Measurements from ENCODE around the gene OR6S1.
"Not testable (repeated sequence)": the region's sequence is repeated elsewhere in the genome, so short reads cannot be mapped to it uniquely, and the experiment has no call there.

OR6S1 gene

DNA sequence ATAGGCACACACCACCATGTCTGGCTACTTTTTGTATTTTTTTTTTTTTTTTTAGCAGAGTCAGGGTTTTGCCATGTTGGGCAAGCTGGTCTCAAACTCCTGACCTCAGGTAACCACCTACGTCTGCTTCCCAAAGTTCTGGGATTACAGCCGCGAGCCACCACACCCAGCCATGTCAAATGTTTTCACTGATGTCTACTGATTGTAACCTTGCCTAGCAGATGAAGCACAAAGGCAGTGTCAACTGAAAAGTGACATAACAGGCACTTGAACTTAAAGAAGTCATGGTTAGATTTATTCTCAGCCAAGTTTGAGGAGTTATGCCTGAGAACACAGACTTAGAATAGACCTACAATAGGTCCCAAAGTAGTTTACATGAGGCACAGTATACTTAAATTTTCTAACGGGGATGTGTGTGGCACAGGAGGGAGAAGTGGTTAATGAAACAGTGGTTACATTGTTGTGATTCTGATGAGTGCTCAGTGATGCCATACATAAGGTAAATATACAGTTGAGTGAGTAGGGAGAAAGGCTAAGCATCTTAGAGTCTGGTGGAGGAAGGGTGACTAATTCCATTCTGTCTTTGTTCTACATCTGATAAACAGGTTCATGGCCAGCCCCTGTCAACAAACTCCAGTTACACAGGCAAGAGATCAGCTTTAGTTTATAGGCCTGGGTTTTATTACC is 30.2 kb upstream of the OR6S1 start:
- DNase-seq (ENCODE audit: low read depth): no peak

DNA sequence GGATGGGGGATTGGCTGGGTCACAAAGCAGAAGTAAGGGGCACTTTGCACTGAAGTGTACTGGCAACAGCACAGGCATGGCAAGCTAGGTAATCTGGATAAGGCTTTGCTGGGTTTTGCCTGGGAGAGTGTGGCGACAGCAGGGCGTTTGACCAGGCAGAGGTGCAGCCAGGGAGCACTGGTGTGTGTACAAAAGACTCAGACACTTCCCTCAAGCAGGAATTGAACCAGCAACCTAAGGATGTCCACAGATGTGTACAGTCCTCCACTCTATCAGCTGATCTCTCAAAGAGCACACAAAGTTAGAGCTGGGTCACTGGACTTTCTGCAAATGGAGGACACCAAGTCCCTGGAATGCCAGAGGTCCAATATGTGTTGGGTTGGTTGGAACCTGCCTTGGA is 27.5 kb upstream of the OR6S1 start:
- no peak for DNase-seq (ENCODE audit: low read depth)

DNA sequence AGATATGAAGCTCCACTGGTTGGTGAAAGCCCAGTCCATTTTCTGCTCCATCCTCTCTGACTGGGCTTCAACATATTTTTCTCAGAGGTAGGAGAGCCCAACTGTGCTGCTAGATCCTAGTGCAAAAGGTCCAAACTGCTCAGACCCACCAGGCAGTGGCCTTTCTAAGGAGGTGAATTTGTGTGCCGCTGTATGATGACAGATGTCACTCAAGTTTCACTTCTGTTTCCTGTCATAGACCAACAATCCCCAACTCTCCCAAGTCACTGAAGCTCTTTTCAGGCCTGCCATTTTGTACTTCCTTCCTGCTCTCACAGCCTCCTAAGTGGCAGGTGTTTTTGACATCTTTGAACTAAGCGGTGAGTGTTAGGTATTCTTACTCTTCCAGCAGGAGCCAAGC is 26.5 kb upstream of the OR6S1 start:
- DNase-seq (ENCODE audit: low read depth): no peak

DNA sequence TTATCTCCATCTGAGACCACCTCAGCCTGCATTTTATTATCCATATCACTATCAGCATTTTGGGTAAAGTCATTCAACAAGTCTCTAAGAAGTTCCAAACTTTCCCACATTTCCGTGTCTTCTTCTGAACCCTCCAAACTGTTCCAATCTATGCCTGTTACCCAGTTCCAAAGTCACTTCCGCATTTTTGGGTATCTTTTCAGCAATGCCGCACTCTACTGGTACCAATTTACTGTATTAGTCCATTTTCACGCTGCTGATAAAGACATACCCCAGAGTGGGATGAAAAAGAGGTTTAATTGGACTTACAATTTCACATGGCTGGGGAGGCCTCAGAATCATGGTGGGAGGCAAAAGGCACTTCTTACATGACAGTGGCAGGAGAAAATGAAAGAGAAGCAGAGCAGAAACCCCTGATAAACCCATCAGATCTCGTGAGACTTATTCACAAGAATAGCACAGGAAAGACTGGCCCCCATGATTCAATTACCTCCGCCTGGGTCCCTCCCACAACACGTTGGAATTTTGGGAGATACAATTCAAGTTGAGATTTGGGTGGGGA is 25.0 kb upstream of the OR6S1 start:
- DNase-seq (ENCODE audit: low read depth): not testable (repeated sequence)

DNA sequence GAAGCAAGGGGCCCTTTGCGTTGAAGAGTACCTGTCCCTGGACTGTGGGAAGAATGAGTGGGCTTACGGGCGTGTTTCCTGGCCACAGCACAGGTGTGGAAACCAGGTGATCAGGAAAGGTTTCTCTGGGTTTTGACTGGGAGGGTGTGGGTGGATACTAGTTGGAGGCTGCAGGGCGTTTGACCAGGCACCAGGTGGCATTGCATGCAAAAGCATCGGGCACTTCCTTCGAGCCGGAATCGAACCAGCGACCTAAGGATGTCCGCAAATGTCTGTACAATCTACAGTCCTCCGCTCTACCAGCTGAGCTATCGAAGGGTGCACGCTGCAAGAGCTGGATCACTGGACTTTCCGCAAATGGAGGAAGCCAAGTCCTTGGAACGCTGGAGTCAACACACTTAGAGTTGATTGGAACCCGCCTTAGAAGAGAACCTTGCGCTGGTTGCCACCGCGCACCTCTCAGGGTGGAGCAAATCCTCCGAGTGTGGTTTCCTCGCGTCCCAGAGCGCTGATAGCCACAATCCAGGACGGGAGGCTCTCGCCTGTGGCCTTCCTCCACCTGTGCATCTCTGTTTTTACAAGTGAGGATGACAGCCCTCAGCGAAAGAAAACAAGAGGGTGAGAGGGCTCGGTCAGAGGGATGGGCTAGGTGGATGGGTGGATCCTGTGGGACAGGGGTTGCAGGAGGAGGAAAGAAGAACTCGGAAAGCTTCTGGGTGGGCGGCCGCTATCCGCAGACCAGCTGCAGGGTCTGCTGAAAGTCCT is 21.7 kb upstream of the OR6S1 start:
- peak; percentile 79 for DNase-seq (ENCODE audit: low read depth)

DNA sequence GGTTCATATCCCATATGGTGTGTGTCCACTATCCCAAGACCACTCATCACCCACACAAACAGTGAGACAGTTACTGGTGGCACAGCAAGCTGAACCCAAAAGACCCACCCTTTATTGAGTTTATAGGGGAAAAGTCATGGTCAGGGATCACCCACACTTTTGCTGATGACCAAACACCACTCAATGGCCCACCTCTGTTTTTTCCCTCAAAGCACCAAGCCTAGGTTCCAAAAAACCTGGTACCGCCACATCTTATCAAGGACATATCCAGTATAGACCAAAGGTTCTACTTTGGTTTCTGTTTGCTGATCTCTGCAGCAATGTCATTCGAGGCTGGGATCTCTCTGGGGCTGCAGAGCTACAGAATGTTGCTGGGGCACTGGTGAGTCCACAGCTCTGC is 19.7 kb upstream of the OR6S1 start:
- no peak for DNase-seq (ENCODE audit: low read depth)

DNA sequence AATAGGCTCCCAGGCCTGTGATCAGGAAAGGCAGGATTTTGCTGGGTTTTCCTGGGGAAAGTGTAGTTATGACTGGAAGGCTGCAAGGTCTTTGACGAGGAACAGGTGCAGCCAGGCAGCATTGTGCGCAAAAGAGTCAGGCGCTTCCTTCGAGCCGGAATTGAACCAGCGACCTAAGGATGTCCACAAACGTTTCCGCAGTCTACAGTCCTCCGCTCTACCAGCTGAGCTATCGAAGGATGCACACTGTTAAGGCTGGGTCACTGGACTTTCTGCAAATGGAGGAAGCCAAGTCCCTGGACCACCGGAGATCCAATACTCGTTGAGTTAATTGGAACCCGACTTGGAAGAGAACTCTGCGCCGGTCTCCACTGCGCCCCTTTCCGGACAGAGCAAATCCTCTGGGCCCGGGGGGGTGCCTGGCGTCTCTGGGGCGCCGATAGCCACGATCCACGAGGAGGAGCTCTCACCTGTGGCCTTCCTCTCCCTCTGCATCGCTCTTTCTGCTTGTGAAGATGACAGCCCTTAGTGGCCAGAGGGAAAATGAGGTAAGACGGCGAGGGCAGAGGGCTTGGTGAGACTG is 18.4 kb upstream of the OR6S1 start:
- no peak for DNase-seq (ENCODE audit: low read depth)

DNA sequence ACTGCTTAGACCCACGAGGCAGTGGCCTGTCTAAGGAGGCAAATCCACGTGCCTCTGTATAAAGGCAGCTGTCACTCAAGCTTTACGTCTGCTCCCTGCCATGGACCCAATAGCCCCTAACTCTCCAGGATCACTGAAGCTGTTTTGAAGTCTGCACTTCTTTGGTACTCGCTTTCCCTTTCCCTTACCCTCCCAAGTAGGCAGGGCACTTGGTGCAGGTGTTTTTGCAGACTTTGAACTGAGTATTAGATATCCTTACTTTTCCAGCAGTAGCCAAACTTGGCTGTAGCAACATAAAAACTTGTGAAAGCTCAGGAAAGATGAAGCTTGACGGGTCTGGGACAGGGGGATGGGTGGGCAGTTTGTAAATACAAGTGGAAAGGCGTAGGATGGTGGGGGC is 17.8 kb upstream of the OR6S1 start:
- DNase-seq (ENCODE audit: low read depth): no peak

DNA sequence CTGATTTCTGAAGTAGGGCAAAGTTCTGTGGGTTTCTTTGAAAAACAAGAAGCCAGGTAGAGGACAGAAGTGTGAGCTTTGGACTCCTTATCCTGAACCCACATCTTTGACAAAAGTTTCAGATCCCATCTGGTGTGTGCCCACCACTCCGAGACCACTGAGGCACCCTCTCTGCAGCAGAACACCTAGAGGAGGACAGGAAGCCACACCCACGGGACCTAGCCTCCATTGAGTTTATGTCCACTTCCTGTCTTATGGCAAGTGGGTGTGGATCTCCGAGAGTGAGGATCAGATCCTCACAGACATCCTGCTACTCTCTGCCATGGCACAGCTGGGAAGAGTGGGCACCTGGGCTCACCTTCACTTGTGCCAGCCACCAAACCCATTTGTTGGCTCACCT is 16.8 kb upstream of the OR6S1 start:
- DNase-seq (ENCODE audit: low read depth): no peak

DNA sequence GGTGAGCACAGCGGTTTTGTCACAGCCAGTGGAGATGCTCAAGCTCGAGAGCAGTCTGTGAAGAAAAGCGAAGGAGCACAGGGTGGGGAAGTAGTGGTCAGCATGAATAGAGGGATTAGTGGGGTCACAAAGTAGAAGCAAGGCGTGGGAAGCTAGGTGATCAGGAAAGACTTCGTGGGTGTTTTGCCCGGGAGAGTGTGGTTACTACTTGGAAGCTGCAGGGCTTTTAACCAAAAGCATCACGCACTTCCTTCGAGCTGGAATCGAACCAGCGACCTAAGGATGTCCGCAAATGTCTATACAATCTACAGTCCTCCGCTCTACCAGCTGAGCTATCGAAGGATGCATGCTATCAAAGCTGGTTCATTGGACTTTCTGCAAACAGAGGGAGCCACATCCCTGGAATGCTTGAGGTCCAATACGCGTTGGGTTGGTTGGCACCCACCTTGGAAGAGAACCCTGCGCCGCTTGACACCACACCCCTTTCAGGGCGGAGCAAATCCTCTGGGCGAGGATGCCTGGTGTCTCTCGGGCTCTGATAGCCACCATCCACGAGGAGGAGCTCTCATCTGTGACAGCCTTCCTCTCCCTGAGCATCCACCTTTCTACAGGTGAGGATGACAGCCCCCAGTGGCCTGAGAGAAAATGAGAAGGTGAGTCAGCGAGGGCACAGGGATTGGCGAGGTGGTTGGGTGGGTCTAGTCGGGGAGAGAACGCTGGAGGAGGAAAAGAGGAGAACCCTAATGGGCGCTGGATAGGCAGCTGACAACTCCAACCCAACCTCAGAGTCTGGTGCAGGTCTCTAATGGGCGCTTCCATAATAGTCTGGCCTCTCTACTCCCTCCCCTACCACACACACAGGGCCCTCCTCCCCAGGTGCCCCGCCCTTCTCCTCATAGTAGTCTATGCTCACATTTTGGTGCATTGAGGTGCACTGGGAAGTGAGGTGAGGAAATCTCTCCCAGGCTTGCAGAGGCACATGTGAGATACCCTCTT is 16.0 kb upstream of the OR6S1 start:
- DNase-seq (ENCODE audit: low read depth): peak; percentile 14

DNA sequence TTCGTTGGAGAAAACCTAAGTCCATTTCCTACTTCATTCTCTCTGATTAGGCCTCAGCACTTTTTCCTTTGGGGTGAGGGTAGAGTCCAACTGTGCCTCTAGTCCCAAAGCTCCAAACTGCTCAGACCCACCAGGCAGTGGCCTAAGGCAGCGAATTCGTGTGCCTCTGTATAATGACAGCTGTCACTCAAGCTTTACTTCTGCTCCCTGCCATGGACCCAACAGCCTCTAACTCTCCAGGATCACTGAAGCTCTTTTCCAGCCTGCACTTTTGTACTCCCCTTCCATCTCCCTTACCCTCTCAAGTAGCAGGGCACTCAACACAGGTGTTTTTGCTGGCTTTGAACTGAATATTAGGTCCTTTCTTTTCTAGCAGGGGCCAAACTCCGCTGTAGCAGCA is 14.8 kb upstream of the OR6S1 start:
- no peak for DNase-seq (ENCODE audit: low read depth)

DNA sequence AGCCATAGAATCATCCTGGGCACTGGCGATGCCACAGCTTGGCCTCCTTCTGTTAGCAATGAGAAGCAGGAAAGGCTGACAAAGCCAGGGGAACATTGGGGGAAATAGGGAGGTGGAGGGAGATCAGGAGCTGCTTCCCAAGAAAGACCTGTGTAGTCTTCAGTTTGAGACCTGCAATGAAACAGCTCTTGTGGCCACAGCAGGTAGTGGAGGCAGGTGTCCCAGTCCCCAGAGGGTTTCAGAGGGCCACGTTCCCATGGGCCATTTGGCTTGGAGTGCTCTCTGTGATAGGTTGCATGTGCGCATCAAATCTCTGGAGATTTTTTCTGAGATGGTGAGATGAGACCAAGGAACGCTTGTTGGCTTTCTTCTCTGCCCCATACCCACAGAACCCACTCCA is 14.4 kb upstream of the OR6S1 start:
- no peak for DNase-seq (ENCODE audit: low read depth)

DNA sequence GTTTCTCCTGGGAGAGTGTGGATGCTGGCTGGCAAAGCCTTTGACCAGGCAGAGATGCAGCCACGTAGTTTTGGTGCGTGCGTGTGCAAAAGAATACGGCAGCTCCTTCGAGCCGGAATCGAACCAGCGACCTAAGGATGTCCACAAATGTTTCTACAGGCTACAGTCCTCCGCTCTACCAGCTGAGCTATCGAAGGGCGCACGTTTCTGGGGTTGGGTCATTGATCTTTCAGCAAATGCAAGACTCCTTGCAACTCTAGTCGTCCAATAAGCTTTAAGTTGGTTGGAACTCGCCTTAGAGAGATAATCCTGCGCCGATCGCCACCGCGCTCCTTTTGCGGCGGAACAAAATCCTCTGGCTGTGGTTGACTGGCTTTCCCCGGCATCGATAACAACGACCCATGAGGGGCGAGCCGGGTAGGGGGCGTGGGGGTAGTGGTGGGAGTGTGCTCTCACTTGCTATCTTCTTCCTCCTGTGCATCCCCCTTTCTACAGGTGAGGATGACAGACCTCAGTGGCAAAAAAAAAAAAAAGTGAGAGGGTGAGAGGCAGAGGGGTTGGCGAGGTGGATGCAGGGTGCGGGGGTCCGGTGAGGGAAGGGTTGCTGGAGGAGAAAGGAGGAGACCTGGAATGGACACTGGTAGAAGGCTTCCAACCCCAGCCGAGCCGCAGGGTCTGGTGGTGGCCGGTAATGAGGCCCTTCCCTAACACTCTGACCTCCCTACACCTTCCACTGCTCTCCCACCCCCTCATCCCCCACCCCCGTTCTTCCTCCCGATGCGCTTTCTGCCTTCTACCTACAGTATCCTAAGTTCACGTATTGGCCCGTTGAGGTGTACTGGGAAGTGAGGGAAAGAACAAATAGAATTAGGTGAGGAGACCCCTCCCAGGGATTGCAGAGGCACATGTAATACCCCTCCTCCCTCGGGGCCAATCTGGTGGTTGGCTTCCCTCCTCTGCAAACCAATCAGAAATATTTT is 11.8 kb upstream of the OR6S1 start:
- peak; percentile 85 for DNase-seq (ENCODE audit: low read depth)

DNA sequence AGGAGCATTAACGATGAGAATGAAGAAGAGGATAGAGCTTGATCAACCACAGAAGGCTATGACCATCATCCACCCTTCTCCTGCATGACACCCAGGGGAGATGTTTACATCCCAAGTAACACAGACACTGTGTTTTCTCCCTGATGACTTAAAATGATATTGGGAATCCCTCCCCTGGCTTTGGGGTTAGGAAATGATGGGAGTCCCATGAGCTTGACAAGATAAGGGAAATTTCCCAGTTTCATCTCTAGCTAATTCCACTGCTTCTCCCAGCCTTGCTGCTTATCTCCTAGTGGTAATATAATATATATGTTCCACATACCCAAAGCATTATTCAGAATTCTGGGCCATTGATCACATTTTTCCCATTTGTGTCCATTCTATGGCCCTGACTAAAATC is 4.0 kb upstream of the OR6S1 start:
- no peak for DNase-seq (ENCODE audit: low read depth)

DNA sequence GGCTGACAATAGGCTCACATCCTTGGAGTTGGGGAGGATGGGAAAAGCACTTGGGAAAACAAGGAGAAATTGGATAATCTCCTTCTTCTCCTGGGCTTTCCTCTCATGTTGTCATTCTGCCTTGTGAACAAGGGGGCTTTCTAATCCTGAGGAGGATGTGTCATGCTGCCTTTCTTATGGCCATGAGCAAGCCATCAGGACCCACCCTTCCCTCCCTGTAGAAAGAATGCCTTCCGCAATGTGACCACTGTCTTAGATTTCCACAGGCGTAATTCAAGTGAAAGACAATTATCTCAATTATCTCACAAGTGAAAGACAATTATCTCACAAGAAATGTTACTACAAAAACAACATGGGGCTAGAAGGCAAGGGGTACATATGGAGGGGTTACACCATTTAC is 3.0 kb upstream of the OR6S1 start:
- DNase-seq (ENCODE audit: low read depth): no peak

DNA sequence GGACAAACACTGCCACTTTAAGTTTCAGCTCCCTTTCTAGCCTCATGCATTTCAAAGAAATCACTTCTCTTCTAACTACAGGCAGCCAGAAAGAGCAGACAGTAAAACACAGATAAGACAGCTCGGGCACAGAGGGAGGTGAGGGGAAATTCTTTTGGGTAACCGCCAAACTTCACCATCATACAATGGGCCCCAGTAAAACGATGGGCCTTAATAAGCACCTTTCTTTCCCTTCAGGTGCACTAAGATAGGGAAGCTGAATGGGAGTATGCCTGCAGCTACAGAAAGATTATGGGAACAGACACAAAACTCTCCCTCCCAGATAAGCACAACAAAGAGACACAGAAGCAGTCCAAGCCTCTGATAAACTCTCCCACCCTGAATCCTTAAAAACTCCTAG is 1.3 kb upstream of the OR6S1 start:
- DNase-seq (ENCODE audit: low read depth): not testable (repeated sequence)

DNA sequence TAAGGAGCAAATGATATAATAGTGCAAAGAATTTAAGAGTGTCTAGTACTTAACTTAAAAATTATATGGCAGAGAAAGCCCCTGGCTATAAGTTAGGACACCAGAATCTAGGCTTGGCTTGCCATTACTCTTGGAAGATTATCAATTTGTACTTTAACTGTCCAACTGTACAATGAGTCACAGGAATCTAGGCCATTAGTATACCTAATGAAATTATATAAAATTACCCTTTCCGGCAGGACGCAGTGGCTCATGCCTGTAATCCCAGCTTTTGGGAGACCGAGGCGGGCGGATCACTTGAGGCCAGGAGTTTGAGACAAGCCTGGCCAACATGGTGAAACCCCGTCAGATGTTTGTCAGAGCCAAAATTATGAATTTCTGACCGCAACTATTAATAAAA is 691 bp upstream of the OR6S1 start:
- no peak for DNase-seq (ENCODE audit: low read depth)

DNA sequence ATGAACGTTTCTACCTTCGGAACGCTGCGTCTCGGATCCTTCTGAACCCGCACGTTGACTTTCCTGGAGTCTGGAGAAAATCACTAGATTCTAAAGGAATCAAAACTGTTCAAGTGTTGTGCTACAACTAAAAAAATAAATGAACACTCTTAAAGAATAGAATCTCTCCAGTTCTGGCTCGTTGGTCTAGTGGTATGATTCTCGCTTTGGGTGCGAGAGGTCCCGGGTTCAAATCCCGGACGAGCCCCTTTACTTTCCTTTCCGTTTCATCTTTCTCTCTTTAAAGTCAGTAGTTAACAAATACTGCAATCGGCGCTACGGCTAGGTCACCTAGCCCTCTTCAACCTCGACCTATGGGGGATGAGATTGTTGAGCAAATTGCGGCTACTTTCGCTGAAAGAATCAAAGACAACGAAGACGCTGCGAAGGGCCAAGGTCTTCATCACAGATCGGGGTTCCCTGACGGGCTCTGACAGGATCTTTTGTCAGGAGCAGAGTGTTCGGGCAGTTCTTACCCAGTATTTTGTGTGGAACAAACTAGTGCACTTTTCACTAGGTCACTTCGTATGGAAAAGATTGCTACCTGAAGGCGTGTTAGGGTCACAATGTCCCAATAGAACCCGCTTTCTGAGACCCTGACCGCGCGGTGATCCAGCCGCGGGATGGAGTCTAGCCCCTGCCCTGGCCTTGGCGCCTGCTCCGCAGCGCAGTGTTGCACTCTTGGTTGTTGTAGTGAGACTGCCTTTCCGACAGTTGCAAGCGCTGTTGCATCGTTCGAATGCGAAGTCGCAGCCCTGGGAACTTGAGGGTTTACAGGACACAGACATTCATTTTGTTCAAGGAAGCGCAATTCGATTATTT is 8.4 kb downstream of the OR6S1 start:
- peak; percentile 66 for DNase-seq (ENCODE audit: low read depth)

DNA sequence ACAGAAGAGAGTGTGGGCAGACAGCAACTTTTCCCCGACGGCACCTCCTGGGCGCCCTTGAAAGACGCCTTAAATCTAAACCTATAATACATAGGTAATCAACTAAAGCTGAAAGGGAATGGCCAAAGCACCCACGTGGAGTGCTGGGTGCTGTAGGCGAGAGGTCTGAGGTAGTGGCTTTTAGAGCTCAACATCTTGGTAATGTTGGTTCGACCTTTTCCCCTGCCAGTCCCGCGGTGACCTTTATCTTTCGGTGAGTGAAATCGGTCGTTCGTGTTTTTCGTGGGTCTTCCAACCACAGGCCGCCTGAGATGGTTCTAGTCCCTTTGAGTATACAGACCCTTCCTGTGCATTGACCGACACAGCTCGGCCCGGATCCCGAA is 9.1 kb downstream of the OR6S1 start:
- no peak for DNase-seq (ENCODE audit: low read depth)

DNA sequence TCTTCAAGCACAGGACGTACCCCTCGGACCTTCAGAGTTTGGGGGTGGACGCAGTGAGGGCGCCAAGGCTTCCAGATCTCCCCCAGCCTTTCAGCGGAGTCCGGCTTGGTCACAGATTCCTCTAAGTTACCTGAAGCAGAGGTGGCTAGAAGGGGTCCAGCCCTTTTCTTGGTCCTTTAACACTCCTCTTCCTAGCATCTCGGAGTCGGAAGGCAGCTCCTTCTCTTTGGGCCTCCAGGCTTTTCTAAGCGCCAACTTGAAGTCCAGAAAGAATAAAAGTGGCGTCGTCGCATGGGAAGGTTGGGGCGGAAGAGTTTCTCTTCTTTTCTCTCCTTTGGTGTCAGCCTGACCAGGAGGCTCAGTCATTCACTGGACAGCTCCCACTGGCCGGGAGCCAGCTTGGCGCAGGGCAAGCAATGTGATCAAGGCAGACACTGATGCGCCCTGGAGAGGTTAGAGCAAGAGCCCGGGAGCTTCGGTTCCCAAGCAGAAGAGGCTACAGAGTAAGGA is 9.6 kb downstream of the OR6S1 start:
- DNase-seq (ENCODE audit: low read depth): peak; percentile 41
